Gastrocnemius medialis (tissue), 4 donors: ENCODE data around the gene RGP1. TPM values are rescaled to one million over a fixed set of nuclear protein-coding genes. Genes with fewer than 3 reads are reported as not detected.

Experiments
- ATAC-seq, 2 donors: fragments of 150-250 bp; one replicate each; pipeline ENCODE4 v1.9.1; 2016
- DNase-seq, 2 donors: peaks; one replicate each; pipeline ENCODE4 v3.0.0-alpha.2; 2019
- H3K27ac ChIP-seq, 4 donors: fragments of 200-600 bp; sonication (generic); 1 replicate in 1 of 4; 2 replicates in 3 of 4; pipeline ENCODE4 v1.5.1; 2016 to 2018; ENCODE audit warnings: mild to moderate bottlenecking in 2 of 4, moderate library complexity in 1 of 4
- H3K27me3 ChIP-seq, 3 donors: fragments of 200-600 bp; sonication (generic) in 2 of 3; 1 replicate in 1 of 3; 2 replicates in 2 of 3; pipeline versions ENCODE4 v1.5.1 to v1.6.0; 2016 to 2019; ENCODE audit warnings: mild to moderate bottlenecking in 1 of 3, moderate library complexity in 1 of 3
- H3K36me3 ChIP-seq, 2 donors: fragments of 200-600 bp; sonication (generic) in 1 of 2; one replicate each; pipeline ENCODE4 v1.5.1; 2017 to 2018
- H3K4me1 ChIP-seq, 2 donors: fragments of 200-600 bp; sonication (generic) in 1 of 2; one replicate each; pipeline ENCODE4 v1.5.1; 2016 to 2017; ENCODE audit warnings: mild to moderate bottlenecking in 2 of 2
- H3K4me3 ChIP-seq, 4 donors: fragments of 200-600 bp; sonication (generic) in 3 of 4; 1 replicate in 1 of 4; 2 replicates in 3 of 4; pipeline ENCODE4 v1.5.1; 2016 to 2019; ENCODE audit warnings: mild to moderate bottlenecking in 2 of 4
- H3K9me3 ChIP-seq, 3 donors: fragments of 200-600 bp; sonication (generic) in 2 of 3; 1 replicate in 1 of 3; 2 replicates in 2 of 3; pipeline ENCODE4 v1.5.1; 2016 to 2019
- CTCF ChIP-seq, 5 experiments: fragments of 450-650 bp in 3 of 5; fragments of 200-600 bp in 2 of 5; sonication (generic) in 2 of 5; IDR thresholded peaks in 4 of 5; conservative IDR thresholded peaks in 1 of 5; 1 replicate in 4 of 5; 2 replicates in 1 of 5; pipeline ENCODE4 v1.5.1; 2016 to 2019; ENCODE audit warnings: antibody characterized with exemption in 5 of 5, mild to moderate bottlenecking in 3 of 5, moderate library complexity in 3 of 5
- POLR2A ChIP-seq, 2 donors: fragments of 450-650 bp; IDR thresholded peaks; one replicate each; pipeline ENCODE4 v1.6.1; 2017; ENCODE audit warnings: antibody characterized with exemption in 2 of 2, mild to moderate bottlenecking in 2 of 2, moderate library complexity in 2 of 2
- in situ Hi-C, 4 donors: fragments of 200-750 bp; cut with MboI; loops; one replicate each; pipeline versions ENCODE4 v1.15.0 to v1.8.0; 2017; ENCODE audit warnings: low sequenced_read_pairs in 4 of 4
- intact Hi-C: fragments of 100-400 bp; cut with DNase I; formaldehyde crosslinking; loops from one replicate; pipeline ENCODE4 v1.15.1; 2023; ENCODE audit warnings: low total_unique reads
- total RNA-seq, 4 donors: library from RNA; depleted of rRNA; stranded (reverse); fragments of >200 nt; gene quantifications; one replicate each; pipeline versions ENCODE4 v1.1.0 to v1.2.3, GENCODE V29; 2016

RGP1 gene
- total RNA-seq, 4 donors from 2014 or later: 22.0 to 41.1 (median 36.3) TPM

- Histone ChIP-seq H3K36me3 (peaks cover 11 to 100% of the 10 kb centered on the region in 2 donors), H3K27ac (no peak overlapping the region), H3K27me3 (no peaks in the 10 kb centered on the region), H3K4me1 (no peaks in the 10 kb centered on the region), H3K9me3 (no peaks in the 10 kb centered on the region), H3K4me3 (no peak overlapping the region)
- TF ChIP-seq POLR2A (IDR thresholded peaks at IDR 0.05): no peak
- ATAC-seq: no peak
- intact Hi-C loops (no loop called here), in situ Hi-C loops (no loop called here)
- DNase-seq: no peak
Measured at GRCh38 chr9:35718721-35719511, 30.2 kb upstream of the RGP1 start.

DNA sequence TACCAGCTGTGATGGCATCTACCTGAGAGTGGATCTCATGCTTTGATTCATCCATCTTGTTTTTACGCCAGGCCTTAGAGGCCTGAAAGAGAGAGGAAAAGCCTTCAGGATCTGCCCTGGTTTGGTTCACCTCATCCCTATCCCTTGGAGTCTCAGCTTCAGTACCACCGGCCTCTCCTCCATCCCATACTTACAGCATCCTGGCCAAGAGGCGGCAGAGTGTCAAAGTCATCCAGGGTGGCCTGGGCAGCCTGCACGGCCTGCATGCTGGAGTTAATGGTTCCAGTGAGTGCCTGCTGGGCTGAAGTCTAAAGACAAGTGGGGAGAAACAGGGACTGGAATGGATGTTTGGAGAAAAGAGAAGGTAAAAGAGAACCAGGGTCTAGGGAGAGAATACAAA lies 29.5 kb upstream of the RGP1 start:
- in situ Hi-C loops: no loop called here
- TF ChIP-seq POLR2A (IDR thresholded peaks at IDR 0.05): no peak
- TF ChIP-seq CTCF (IDR thresholded peaks at IDR 0.05 in 4 of 5, conservative IDR thresholded peaks at IDR 0.05 in 1 of 5): no peak
- peaks cover 11 to 100% of the 10 kb centered on the region in 2 donors for H3K36me3 ChIP-seq
- H3K4me3 ChIP-seq: no peak overlapping the region
- ATAC-seq (no peak), DNase-seq (no peak)
- no peaks in the 10 kb centered on the region for H3K27me3 ChIP-seq
- no peaks in the 10 kb centered on the region for H3K9me3 ChIP-seq
- intact Hi-C loops: no loop called here
- H3K27ac ChIP-seq: no peak overlapping the region
- H3K4me1 ChIP-seq: no peaks in the 10 kb centered on the region

DNA sequence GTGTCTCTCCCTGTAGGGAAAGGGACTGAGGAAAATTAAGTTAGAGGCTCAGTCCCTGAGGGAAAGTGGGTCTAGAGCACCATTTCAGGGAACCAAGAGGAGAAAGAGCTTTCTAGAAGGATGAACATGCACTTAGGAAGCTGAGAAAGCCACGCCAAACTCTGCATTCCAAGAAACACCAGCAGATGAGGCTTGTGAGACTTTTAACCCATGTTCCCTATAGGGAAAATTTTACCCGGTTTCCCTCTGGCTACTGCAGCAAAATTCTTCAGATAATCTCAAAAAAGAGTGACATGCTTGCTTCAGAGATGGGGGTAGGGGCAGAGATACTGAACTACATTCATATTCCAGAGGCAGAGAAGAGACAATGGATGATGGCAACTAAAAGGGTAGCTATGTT lies 25.7 kb upstream of the RGP1 start:
- H3K9me3 ChIP-seq: no peaks in the 10 kb centered on the region

GRCh38 chr9:35723908-35724307 lies 25.2 kb upstream of the RGP1 start:
- TF ChIP-seq CTCF (IDR thresholded peaks at IDR 0.05 in 4 of 5, conservative IDR thresholded peaks at IDR 0.05 in 1 of 5): no peak
- no peak for TF ChIP-seq POLR2A (IDR thresholded peaks at IDR 0.05)
- Histone ChIP-seq H3K27me3 (no peaks in the 10 kb centered on the region), H3K36me3 (peaks cover 6 to 68% of the 10 kb centered on the region in 2 donors), H3K27ac (no peak overlapping the region), H3K9me3 (no peaks in the 10 kb centered on the region), H3K4me1 (peaks cover 16 to 26% of the 10 kb centered on the region in 2 donors), H3K4me3 (no peak overlapping the region)
- ATAC-seq: no peak
- intact Hi-C loops: no loop called here
- in situ Hi-C loops: loop anchor here in 1 of 4 donors (10.0 kb wide), 1 partner anchor 59 kb away; the partner anchor contains the start of gene ARHGEF39
- DNase-seq: no peak

More for the DNA sequence above, 25.7 kb upstream of the RGP1 start:
- no peaks in the 10 kb centered on the region for H3K27me3 ChIP-seq
- in situ Hi-C loops (loop anchor here in 1 of 4 donors (10.0 kb wide), 1 partner anchor 59 kb away; the partner anchor contains the start of gene ARHGEF39), intact Hi-C loops (no loop called here)
- TF ChIP-seq POLR2A (IDR thresholded peaks at IDR 0.05): no peak
- TF ChIP-seq CTCF (IDR thresholded peaks at IDR 0.05 in 4 of 5, conservative IDR thresholded peaks at IDR 0.05 in 1 of 5): no peak
- no peak for DNase-seq
- no peak for ATAC-seq
- H3K4me1 ChIP-seq: peaks cover 12 to 21% of the 10 kb centered on the region in 2 donors
- H3K27ac ChIP-seq: no peak overlapping the region
- no peak overlapping the region for H3K4me3 ChIP-seq
- H3K36me3 ChIP-seq: peaks cover 6 to 73% of the 10 kb centered on the region in 2 donors

- Histone ChIP-seq H3K4me3 (no peak overlapping the region), H3K4me1 (peaks cover 31 to 41% of the 10 kb centered on the region in 2 donors), H3K27ac (no peak overlapping the region), H3K9me3 (no peaks in the 10 kb centered on the region), H3K36me3 (peaks cover 6 to 53% of the 10 kb centered on the region in 2 donors), H3K27me3 (no peaks in the 10 kb centered on the region)
- in situ Hi-C loops (loop anchor here in 2 of 4 donors (10.0 to 25.0 kb wide), 2 partner anchors 61 to 238 kb away; partner anchors contain the start of genes ARHGEF39 (in 1 of the 2) and RUSC2 (in 1 of the 2)), intact Hi-C loops (no loop called here)
- no peak for DNase-seq
- no peak for ATAC-seq
- TF ChIP-seq POLR2A (IDR thresholded peaks at IDR 0.05) (no peak), CTCF (IDR thresholded peaks at IDR 0.05 in 4 of 5, conservative IDR thresholded peaks at IDR 0.05 in 1 of 5) (no peak)
Measured at GRCh38 chr9:35725362-35725761, 23.7 kb upstream of the RGP1 start.
